ENCODE results near the gene NAXD.
A peak's percentile ranks its signal among the peaks of the same experiment; 100 is the strongest.
"Not testable (repeated sequence)": the region's sequence is repeated elsewhere in the genome, so short reads cannot be mapped to it uniquely, and the experiment has no call there.

NAXD gene

GRCh38 chr13:110653851-110654250 lies 38.5 kb downstream of the NAXD start:
- H3K36me3 ChIP-seq (replicated peaks; ENCODE audit: low read depth, low read length), result peaks cover 31% of the 10 kb centered on the region
- H3K4me2 ChIP-seq (ENCODE audit: low read length), result no peak overlapping the region
- no peak overlapping the region for H3K4me3 ChIP-seq (ENCODE audit: low read length)
- no peak overlapping the region for H2AFZ ChIP-seq (ENCODE audit: low read depth, low read length)
- H3K9ac ChIP-seq (ENCODE audit: low read length), result no peak overlapping the region
- no peak overlapping the region for H3K27ac ChIP-seq (ENCODE audit: low read length)
- peaks cover 24% of the 10 kb centered on the region for H4K20me1 ChIP-seq (ENCODE audit: insufficient read depth, low read length)
- H3K79me2 ChIP-seq (ENCODE audit: low read length), result peaks cover 4% of the 10 kb centered on the region; the same call in 1 of the 2 replicates
- H3K4me1 ChIP-seq (ENCODE audit: low read length), result peaks cover 28% of the 10 kb centered on the region
- TF ChIP-seq EZH2phosphoT487 (IDR thresholded peaks at IDR 0.05; ENCODE audit: low read depth) (no peak), CTCF (IDR thresholded peaks at IDR 0.05; ENCODE audit: low read depth, low read length) (no peak)
- H3K27me3 ChIP-seq (ENCODE audit: low read depth, low read length), result no peaks in the 10 kb centered on the region
- no peaks in the 10 kb centered on the region for H3K9me3 ChIP-seq (ENCODE audit: insufficient read depth, low read length)

DNA sequence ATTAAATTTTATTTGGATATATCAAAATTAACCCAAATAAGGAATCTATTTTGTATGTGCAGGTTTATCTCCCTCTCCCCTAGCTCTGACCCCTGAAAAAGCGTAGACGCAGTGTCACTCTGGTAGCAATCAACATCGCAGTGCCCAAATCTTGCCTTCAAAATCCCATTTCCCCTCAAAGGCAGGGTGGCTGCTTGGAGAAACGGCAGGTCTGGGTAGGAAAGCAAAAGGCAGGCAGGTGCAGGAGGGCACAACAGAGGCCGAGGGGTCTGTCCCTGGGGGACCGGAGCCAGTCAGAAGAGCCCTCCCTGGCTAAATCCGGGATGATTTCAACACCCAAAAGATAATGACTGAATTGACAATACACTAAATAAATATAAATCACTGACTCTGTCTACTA lies 41.9 kb downstream of the NAXD start:
- no peaks in the 10 kb centered on the region for H3K27me3 ChIP-seq (ENCODE audit: low read depth, low read length)
- H3K9ac ChIP-seq (ENCODE audit: low read length), result no peak overlapping the region
- peaks cover 53% of the 10 kb centered on the region for H3K36me3 ChIP-seq (replicated peaks; ENCODE audit: low read depth, low read length)
- no peak overlapping the region for H3K4me2 ChIP-seq (ENCODE audit: low read length)
- H3K79me2 ChIP-seq (ENCODE audit: low read length), result peaks cover 7% of the 10 kb centered on the region; the same call in 1 of the 2 replicates
- H3K27ac ChIP-seq (ENCODE audit: low read length), result no peak overlapping the region
- peaks cover 24% of the 10 kb centered on the region for H4K20me1 ChIP-seq (ENCODE audit: insufficient read depth, low read length)
- peaks cover 31% of the 10 kb centered on the region for H3K4me1 ChIP-seq (ENCODE audit: low read length)
- H3K4me3 ChIP-seq (ENCODE audit: low read length), result no peak overlapping the region
- no peaks in the 10 kb centered on the region for H3K9me3 ChIP-seq (ENCODE audit: insufficient read depth, low read length)
- H2AFZ ChIP-seq (ENCODE audit: low read depth, low read length), result no peak overlapping the region
- TF ChIP-seq EZH2phosphoT487 (IDR thresholded peaks at IDR 0.05; ENCODE audit: low read depth) (no peak), CTCF (IDR thresholded peaks at IDR 0.05; ENCODE audit: low read depth, low read length) (no peak)

DNA sequence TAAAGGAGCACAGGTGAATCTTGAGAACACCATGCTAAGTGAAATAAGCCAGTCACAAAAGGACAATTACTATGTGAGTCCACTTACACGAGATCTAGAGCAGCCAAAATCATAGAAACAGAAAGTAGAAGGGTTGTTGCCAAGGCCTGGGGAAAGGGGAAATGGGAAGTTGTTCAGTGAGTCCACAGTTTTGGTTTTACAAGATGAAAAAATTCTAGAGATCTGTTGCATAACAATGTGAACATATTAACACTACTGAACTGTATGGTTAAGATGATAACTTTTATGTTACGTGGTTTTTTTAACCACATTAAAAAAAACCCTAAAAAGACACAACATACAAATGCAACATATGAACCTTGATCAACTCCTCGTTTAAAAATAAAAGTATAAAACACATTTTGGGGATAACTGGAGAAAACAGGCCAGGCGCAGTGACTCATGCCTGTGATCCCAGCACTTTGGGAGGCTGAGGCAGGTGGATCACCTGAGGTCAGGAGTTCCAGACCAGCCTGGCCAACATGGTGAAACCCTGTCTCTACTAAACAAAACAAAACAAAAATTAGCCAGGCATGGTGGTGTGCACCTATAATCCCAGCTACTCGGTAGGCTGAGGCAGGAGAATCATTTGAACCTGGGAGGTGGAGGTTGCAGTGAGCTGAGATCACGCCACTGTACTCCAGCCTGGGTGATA lies 43.0 kb downstream of the NAXD start:
- Histone ChIP-seq H4K20me1 (ENCODE audit: insufficient read depth, low read length) (peaks cover 15% of the 10 kb centered on the region; the same call in 1 of the 2 replicates), H3K4me3 (ENCODE audit: low read length) (peak overlapping the region; percentile 45), H3K9ac (ENCODE audit: low read length) (peak overlapping the region; percentile 4; the same call in 1 of the 2 replicates), H3K27ac (ENCODE audit: low read length) (peak overlapping the region; percentile 34), H3K4me1 (ENCODE audit: low read length) (peaks cover 20% of the 10 kb centered on the region), H3K4me2 (ENCODE audit: low read length) (peak overlapping the region; percentile 65), H3K36me3 (replicated peaks; ENCODE audit: low read depth, low read length) (peaks cover 61% of the 10 kb centered on the region)
- H2AFZ ChIP-seq (ENCODE audit: low read depth, low read length); H3K27me3 ChIP-seq (ENCODE audit: low read depth, low read length); H3K79me2 ChIP-seq (ENCODE audit: low read length); H3K9me3 ChIP-seq (ENCODE audit: insufficient read depth, low read length): not testable (repeated sequence)

DNA sequence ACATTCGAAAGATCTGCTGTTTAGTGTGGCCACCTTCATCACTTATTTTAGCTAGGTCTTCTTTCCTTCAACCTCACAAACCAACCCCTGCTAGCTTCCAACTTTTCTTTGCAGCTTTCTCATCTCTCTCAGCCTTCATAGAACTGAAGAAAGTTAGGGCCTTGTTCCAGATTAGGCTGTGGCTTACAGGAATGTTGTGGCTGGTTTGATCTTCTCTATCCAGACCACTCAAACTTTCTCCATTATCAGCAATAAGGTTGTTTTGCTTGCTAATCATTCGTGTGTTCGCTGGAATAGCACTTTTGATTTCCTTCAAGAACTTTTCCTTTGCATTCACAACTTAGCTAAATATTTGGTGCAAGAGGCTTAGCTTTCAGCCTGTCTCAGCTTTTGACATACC lies 45.9 kb downstream of the NAXD start:
- Histone ChIP-seq H4K20me1 (ENCODE audit: insufficient read depth, low read length) (peaks cover 11% of the 10 kb centered on the region; the same call in 1 of the 2 replicates), H3K4me2 (ENCODE audit: low read length) (no peak overlapping the region), H3K9ac (ENCODE audit: low read length) (no peak overlapping the region), H3K27ac (ENCODE audit: low read length) (no peak overlapping the region), H3K4me1 (ENCODE audit: low read length) (peaks cover 29% of the 10 kb centered on the region), H3K79me2 (ENCODE audit: low read length) (peaks cover 7% of the 10 kb centered on the region; the same call in 1 of the 2 replicates), H3K9me3 (ENCODE audit: insufficient read depth, low read length) (no peaks in the 10 kb centered on the region), H3K4me3 (ENCODE audit: low read length) (no peak overlapping the region), H3K27me3 (ENCODE audit: low read depth, low read length) (no peaks in the 10 kb centered on the region), H2AFZ (ENCODE audit: low read depth, low read length) (no peak overlapping the region), H3K36me3 (replicated peaks; ENCODE audit: low read depth, low read length) (peaks cover 78% of the 10 kb centered on the region)
- TF ChIP-seq EZH2phosphoT487 (IDR thresholded peaks at IDR 0.05; ENCODE audit: low read depth) (no peak), CTCF (IDR thresholded peaks at IDR 0.05; ENCODE audit: low read depth, low read length) (no peak)
